HUES48 (cell line): Measurements from ENCODE around the gene SKP2.

Experiments
- H3K27ac ChIP-seq: one replicate; pipeline ENCODE4 v1.7.0; 2013; ENCODE audit warnings: low read depth, low read length, inconsistent platforms
- H3K27me3 ChIP-seq: 2 replicates; pipeline ENCODE4 v1.6.1; 2013; ENCODE audit warnings: mild to moderate bottlenecking, low read length; ENCODE audit not compliant: control insufficient read depth, insufficient read depth
- H3K36me3 ChIP-seq: 2 replicates; pipeline ENCODE4 v1.6.1; 2013; ENCODE audit warnings: low read length; ENCODE audit not compliant: control insufficient read depth, insufficient read depth
- H3K4me1 ChIP-seq: 2 replicates; pipeline ENCODE4 v1.6.1; 2013; ENCODE audit warnings: mild to moderate bottlenecking, low read length; ENCODE audit not compliant: control insufficient read depth, insufficient read depth
- H3K4me3 ChIP-seq: 2 replicates; pipeline ENCODE4 v1.5.1; 2013; ENCODE audit warnings: mild to moderate bottlenecking, low read depth, low read length
- H3K9ac ChIP-seq: 2 replicates; pipeline ENCODE4 v1.6.1; 2013; ENCODE audit warnings: mild to moderate bottlenecking, low read depth, low read length, moderate library complexity
- H3K9me3 ChIP-seq: 2 replicates; pipeline ENCODE4 v1.6.1; 2013; ENCODE audit warnings: low read length; ENCODE audit not compliant: control insufficient read depth, insufficient read depth

The SKP2 gene

GRCh38 chr5:36156619-36157018, 4.7 kb downstream of the SKP2 start:
- Histone ChIP-seq H3K36me3 (peaks cover 84% of the 10 kb centered on the region), H3K27me3 (no peaks in the 10 kb centered on the region), H3K9me3 (no peaks in the 10 kb centered on the region), H3K4me3 (no peak overlapping the region), H3K9ac (no peak overlapping the region), H3K27ac (no peak overlapping the region), H3K4me1 (peaks cover 4% of the 10 kb centered on the region; the same call in 1 of the 2 replicates)

GRCh38 chr5:36158144-36158543, 6.2 kb downstream of the SKP2 start:
- H3K27me3 ChIP-seq = no peaks in the 10 kb centered on the region
- no peak overlapping the region for H3K9ac ChIP-seq
- peaks cover 4% of the 10 kb centered on the region; the same call in 1 of the 2 replicates for H3K4me1 ChIP-seq
- no peak overlapping the region for H3K27ac ChIP-seq
- no peaks in the 10 kb centered on the region for H3K9me3 ChIP-seq
- H3K36me3 ChIP-seq = peaks cover 99% of the 10 kb centered on the region
- H3K4me3 ChIP-seq = no peak overlapping the region

- Histone ChIP-seq H3K9ac (no peak overlapping the region), H3K9me3 (no peaks in the 10 kb centered on the region), H3K4me3 (no peak overlapping the region), H3K27me3 (no peaks in the 10 kb centered on the region), H3K27ac (no peak overlapping the region), H3K36me3 (peaks cover 99% of the 10 kb centered on the region), H3K4me1 (peaks cover 4% of the 10 kb centered on the region; the same call in 1 of the 2 replicates)
Measured at GRCh38 chr5:36160617-36161016, 8.7 kb downstream of the SKP2 start.

- no peaks in the 10 kb centered on the region for H3K9me3 ChIP-seq
- no peaks in the 10 kb centered on the region for H3K4me1 ChIP-seq
- H3K9ac ChIP-seq = no peak overlapping the region
- H3K27me3 ChIP-seq = no peaks in the 10 kb centered on the region
- peaks cover 99% of the 10 kb centered on the region for H3K36me3 ChIP-seq
- H3K4me3 ChIP-seq = no peak overlapping the region
- no peak overlapping the region for H3K27ac ChIP-seq
Measured at GRCh38 chr5:36161361-36161760, 9.4 kb downstream of the SKP2 start.

GRCh38 chr5:36162810-36163486, 11.0 kb downstream of the SKP2 start:
- Histone ChIP-seq H3K27me3 (no peaks in the 10 kb centered on the region), H3K4me1 (no peaks in the 10 kb centered on the region), H3K9me3 (no peaks in the 10 kb centered on the region), H3K9ac (no peak overlapping the region), H3K4me3 (no peak overlapping the region), H3K36me3 (peaks cover 99% of the 10 kb centered on the region), H3K27ac (no peak overlapping the region)

GRCh38 chr5:36164461-36164860, 12.6 kb downstream of the SKP2 start:
- Histone ChIP-seq H3K27me3 (no peaks in the 10 kb centered on the region), H3K9ac (no peak overlapping the region), H3K4me1 (no peaks in the 10 kb centered on the region), H3K27ac (no peak overlapping the region), H3K36me3 (peaks cover 97% of the 10 kb centered on the region), H3K9me3 (no peaks in the 10 kb centered on the region), H3K4me3 (no peak overlapping the region)

GRCh38 chr5:36168737-36169136, 16.8 kb downstream of the SKP2 start:
- Histone ChIP-seq H3K4me3 (no peak overlapping the region), H3K36me3 (peaks cover 98% of the 10 kb centered on the region), H3K27me3 (no peaks in the 10 kb centered on the region), H3K9ac (no peak overlapping the region), H3K9me3 (no peaks in the 10 kb centered on the region), H3K27ac (no peak overlapping the region), H3K4me1 (no peaks in the 10 kb centered on the region)

GRCh38 chr5:36170832-36171424, 19.0 kb downstream of the SKP2 start:
- no peak overlapping the region for H3K9ac ChIP-seq
- H3K9me3 ChIP-seq = no peaks in the 10 kb centered on the region
- H3K4me1 ChIP-seq = no peaks in the 10 kb centered on the region
- no peak overlapping the region for H3K27ac ChIP-seq
- no peak overlapping the region for H3K4me3 ChIP-seq
- no peaks in the 10 kb centered on the region for H3K27me3 ChIP-seq
- peaks cover 98% of the 10 kb centered on the region for H3K36me3 ChIP-seq

GRCh38 chr5:36172599-36172998, 20.7 kb downstream of the SKP2 start:
- Histone ChIP-seq H3K36me3 (peaks cover 96% of the 10 kb centered on the region), H3K9me3 (no peaks in the 10 kb centered on the region), H3K9ac (no peak overlapping the region), H3K4me3 (no peak overlapping the region), H3K27me3 (no peaks in the 10 kb centered on the region), H3K27ac (no peak overlapping the region), H3K4me1 (no peaks in the 10 kb centered on the region)

GRCh38 chr5:36173426-36173825, 21.5 kb downstream of the SKP2 start:
- Histone ChIP-seq H3K27ac (no peak overlapping the region), H3K9ac (no peak overlapping the region), H3K36me3 (peaks cover 96% of the 10 kb centered on the region), H3K4me1 (no peaks in the 10 kb centered on the region), H3K27me3 (no peaks in the 10 kb centered on the region), H3K4me3 (no peak overlapping the region), H3K9me3 (no peaks in the 10 kb centered on the region)

GRCh38 chr5:36174119-36174518, 22.2 kb downstream of the SKP2 start:
- Histone ChIP-seq H3K4me1 (no peaks in the 10 kb centered on the region), H3K27ac (no peak overlapping the region), H3K4me3 (no peak overlapping the region), H3K9ac (no peak overlapping the region), H3K36me3 (peaks cover 97% of the 10 kb centered on the region), H3K9me3 (no peaks in the 10 kb centered on the region), H3K27me3 (no peaks in the 10 kb centered on the region)
